ENCODE measurements around the gene CHP2.

GRCh38 chr16:23706439-23706838 lies 48.4 kb upstream of the CHP2 start:
- TF ChIP-seq CTCF (conservative IDR thresholded peaks at IDR 0.05) (no peak), ZFX (IDR thresholded peaks at IDR 0.05) (no peak)
